ENCODE measurements around the gene RNMT. TPM values are rescaled to one million over a fixed set of nuclear protein-coding genes. Genes with fewer than 3 reads are reported as not detected.
"Not testable (repeated sequence)": the region's sequence is repeated elsewhere in the genome, so short reads cannot be mapped to it uniquely, and the experiment has no call there.

RNMT gene
- total RNA-seq, 1 experiment from 2014 or later = 20.0 TPM

GRCh38 chr18:13735681-13736080 is 9.2 kb downstream of the RNMT start:
- no peak for DNase-seq (ENCODE audit: low read depth)

DNA sequence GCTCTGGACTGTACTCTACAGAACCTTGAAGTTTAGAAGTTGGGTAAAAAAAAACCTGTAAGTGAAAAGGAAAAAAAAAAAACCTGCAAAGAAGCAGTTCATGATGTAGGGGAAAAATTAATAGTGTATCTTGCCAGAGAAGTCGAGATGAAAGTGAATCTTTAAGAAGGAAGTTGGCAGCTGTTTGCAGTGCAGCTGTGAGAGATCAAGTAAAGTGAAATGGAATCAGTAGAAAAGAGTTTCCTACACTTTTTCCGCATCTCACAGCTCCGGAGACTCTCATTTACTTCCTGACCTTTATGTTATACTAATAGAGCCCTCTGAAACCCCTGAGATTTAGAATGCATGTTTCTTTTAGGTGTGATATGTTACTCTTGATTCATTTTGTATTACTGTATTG is 19.2 kb downstream of the RNMT start:
- no peak for DNase-seq (ENCODE audit: low read depth)

- DNase-seq (ENCODE audit: low read depth) = no peak
Measured at GRCh38 chr18:13746633-13747032, 20.2 kb downstream of the RNMT start.

- DNase-seq (ENCODE audit: low read depth) = not testable (repeated sequence)
Measured at GRCh38 chr18:13751599-13751998, 25.1 kb downstream of the RNMT start.

- DNase-seq (ENCODE audit: low read depth) = no peak
Measured at GRCh38 chr18:13756261-13756660, 29.8 kb downstream of the RNMT start.

DNA sequence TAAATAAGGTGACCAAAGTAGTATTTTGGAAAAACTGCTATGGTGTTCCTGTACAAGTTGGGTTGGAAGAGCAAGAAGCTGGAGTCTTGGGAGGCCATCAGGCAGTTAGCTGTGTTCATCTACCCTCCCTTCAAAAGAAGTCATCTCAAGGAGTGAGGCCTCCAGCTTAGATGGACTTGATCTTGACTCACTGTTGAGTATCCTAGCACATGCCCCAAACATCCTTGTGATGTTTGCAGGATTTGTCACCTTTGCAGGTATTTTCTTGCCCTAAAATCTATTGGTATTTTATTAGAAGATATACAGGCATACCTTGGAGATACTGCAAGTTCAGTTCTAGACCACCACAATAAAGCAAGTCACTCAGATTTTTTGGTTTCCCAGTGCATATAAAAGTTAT is 30.2 kb downstream of the RNMT start:
- no peak for DNase-seq (ENCODE audit: low read depth)

- no peak for DNase-seq (ENCODE audit: low read depth)
Measured at GRCh38 chr18:13758622-13759021, 32.1 kb downstream of the RNMT start.

DNA sequence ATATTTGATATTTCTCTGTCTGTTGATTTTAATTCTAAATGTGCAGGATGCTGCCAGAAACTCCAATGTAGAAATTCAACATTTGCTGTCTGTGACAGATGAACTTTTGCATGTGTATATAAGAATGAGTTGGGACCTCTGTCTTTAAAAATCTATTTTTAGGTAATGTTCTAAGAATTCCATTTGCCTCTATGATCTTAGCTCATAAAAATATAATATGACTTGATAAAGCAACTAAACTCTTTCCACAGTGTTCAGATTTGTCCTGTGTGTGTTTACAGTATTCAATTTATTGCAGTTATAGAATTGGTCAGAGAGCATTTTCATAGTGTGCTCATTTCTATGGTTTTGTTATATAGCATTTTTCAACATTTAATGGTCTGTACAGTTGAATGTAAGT is 33.6 kb downstream of the RNMT start:
- no peak for DNase-seq (ENCODE audit: low read depth)

DNA sequence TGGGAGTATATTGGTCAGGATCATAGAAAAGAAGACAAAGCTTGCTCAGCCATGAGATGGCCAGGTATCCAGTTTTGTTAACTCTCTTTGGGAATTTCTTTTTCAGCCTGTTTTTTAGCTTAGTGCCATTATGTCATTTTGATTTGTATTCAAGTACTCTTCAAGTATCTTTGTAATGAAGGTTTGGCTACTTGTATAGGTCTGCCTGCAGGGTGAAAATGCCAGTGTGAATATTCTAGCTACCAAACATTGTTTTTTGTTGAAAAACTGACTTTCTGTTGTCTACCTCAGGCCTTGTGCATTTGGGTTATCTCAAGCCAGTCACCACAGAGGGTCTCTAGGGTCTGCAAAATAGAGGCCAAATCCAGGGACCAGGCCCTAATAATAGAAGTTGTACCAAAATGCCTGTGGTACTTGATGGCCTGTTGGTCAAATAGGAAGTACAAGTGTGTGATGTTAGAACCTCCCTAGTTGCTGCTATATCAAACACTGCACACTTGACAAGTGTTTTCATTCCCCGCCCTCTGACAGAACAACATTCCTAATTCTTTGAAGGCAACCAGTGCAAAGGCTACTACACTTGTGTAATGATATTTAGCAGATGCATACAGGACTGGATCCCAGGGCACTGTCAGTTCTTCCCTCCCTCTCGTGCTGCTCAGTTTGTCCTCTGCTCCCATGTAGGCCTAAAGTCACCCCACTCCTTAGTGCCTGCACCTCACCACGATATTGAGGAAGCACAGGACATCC is 36.4 kb downstream of the RNMT start:
- no peak for DNase-seq (ENCODE audit: low read depth)

DNA sequence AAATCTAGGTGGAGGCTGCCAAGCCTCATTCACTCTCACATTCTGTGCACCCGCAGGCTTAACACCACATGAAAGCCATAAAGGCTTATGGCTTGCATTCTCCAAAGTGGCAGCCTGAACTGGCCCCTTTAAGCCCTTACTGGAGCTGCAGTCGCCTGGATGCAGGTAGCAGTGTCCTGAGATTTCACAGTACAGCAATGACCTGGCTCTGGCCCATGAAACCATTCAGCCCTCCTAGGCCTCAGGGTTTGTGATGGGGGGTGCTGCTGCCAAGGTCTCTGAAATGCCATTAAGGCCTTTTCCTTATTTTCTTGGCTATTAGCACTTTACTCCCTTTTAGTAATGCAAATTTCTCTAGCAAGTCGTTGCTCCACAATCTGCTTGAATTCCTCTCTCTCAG is 48.6 kb downstream of the RNMT start:
- no peak for DNase-seq (ENCODE audit: low read depth)

GRCh38 chr18:13791181-13791580 is 64.7 kb downstream of the RNMT start:
- DNase-seq (ENCODE audit: low read depth) = peak; percentile 17

DNA sequence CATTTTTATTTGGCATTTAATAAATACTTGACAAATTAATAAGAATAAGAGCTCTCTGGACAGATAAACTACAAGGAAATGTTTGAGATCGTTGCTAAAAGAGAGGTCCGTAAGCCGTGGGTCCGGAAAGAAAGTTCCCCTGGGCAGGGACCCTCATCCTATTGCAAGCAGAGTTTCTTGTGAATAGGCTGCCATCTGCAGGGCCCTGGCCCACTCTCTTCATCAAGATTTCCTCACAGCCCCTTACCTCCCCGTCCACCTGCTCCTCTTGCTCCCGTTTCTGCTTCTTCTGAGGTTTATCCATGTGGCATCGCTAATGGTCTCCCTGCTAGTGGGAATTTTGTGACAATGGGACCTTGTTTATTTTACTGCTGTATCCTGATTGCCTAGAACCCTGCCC is 67.3 kb downstream of the RNMT start:
- no peak for DNase-seq (ENCODE audit: low read depth)

DNA sequence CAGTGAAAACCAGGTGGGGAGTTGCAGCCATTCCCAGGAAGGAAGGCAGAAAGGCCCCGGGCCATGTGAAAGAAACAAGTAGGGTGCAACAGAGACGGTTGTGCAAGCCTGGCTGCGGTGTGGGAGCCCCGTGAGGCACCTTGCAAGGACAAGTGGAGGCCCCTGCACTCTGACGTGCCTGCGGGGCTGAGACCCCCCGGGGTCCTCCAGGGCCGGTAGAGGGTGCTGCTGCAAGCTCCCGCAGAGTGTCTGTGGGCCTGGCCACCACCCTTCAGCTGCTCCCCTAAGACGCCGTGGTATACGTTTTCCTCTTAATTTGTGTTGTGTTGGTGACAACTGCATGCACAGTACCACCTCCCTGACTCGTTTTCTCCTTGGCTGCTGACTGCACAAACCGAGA is 70.0 kb downstream of the RNMT start:
- no peak for DNase-seq (ENCODE audit: low read depth)

- peak; percentile 77 for DNase-seq (ENCODE audit: low read depth)
Measured at GRCh38 chr18:13797157-13797611, 70.7 kb downstream of the RNMT start.

DNA sequence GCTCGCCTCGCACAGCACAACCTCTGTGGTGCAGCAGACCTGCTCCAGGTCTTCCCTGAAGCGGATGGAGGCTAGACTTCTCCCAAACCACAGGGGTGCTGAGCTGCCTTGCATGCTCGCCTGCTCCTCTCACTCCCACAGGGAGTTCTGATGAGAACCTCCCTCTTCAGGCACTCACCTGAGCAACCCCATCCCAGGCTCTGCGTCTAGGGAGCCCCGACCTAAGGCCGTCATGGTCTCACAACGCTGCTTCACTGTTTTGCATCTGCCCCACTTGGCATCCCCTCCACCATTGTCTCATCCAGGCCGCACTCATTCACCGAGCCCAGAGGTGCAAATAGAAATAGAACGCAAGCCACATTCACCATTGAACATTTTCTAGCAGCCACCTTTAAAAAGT is 72.9 kb downstream of the RNMT start:
- no peak for DNase-seq (ENCODE audit: low read depth)

GRCh38 chr18:13800505-13801259 is 74.2 kb downstream of the RNMT start:
- peak; percentile 45 for DNase-seq (ENCODE audit: low read depth)

GRCh38 chr18:13801260-13801601 is 74.8 kb downstream of the RNMT start:
- no peak for DNase-seq (ENCODE audit: low read depth)

DNA sequence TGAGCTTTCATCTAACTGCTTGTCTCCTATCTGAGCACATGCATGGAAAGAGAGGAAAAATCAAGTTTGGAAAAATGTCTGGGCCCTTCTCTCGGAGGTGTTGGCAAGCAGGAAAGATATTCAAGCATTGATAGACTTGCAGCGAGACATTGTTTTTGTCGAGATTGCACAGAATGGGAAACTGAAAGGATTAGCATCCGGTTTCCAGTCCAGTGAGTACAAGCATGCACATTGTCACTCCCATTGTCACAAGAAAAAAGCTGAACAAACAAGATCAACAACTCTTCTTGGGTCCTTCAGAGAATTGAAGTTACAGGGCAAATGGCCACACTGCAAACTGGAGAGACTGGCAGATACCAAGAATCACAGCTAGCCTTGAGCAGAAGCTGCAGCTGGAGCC is 77.8 kb downstream of the RNMT start:
- DNase-seq (ENCODE audit: low read depth) = no peak

- no peak for DNase-seq (ENCODE audit: low read depth)
Measured at GRCh38 chr18:13808294-13809042, 82.0 kb downstream of the RNMT start.

DNA sequence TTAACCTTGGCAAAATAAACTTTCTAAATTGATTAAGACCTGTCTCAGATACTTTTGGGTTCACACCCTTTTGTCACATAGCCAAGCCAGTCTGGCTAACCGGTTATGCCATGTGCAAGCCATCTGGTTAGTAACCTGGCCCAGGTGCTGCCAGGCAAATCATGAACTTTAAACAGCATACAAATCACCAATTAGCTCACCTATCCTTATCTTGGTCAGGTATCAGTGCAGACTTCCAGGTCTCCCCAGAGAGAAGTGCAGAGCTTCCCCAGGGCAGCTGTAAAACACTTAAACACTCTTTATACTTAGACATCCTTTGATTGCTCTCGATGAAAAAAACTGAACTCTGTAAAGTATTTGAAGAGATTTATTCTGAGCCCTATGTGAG is 82.6 kb downstream of the RNMT start:
- DNase-seq (ENCODE audit: low read depth) = no peak

- DNase-seq (ENCODE audit: low read depth) = no peak
Measured at GRCh38 chr18:13809531-13810255, 83.2 kb downstream of the RNMT start.

GRCh38 chr18:13810950-13811485 is 84.5 kb downstream of the RNMT start:
- DNase-seq (ENCODE audit: low read depth) = no peak
